ENCODE data around the gene MAGEA8.

DNA sequence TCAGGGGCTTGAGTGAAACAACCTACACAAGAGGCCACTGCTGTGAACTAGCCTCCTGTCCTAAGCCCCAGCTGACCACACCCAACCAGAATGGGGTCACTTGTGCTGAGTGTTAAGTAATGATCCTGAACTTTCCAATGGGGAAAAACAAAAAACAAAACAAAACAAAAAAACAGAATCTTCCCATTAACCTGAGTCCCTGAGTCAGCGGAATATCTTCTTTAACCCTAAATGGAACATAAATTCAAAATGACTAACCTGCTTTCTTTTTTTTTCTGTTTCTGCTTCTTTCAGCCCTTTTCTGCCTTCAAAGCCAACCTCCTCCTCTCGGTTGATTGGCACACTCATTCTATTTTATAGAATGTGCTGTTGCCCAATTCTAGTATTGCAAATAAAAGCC, 31.2 kb upstream of the MAGEA8 start:
- TF ChIP-seq NR3C1 (CRISPR knock-in tag; IDR thresholded peaks at IDR 0.05), result no peak
- TF ChIP-seq GABPA (tag; conservative IDR thresholded peaks at IDR 0.05; ENCODE audit: low read depth), result no peak
- TF ChIP-seq, protein P1, sequence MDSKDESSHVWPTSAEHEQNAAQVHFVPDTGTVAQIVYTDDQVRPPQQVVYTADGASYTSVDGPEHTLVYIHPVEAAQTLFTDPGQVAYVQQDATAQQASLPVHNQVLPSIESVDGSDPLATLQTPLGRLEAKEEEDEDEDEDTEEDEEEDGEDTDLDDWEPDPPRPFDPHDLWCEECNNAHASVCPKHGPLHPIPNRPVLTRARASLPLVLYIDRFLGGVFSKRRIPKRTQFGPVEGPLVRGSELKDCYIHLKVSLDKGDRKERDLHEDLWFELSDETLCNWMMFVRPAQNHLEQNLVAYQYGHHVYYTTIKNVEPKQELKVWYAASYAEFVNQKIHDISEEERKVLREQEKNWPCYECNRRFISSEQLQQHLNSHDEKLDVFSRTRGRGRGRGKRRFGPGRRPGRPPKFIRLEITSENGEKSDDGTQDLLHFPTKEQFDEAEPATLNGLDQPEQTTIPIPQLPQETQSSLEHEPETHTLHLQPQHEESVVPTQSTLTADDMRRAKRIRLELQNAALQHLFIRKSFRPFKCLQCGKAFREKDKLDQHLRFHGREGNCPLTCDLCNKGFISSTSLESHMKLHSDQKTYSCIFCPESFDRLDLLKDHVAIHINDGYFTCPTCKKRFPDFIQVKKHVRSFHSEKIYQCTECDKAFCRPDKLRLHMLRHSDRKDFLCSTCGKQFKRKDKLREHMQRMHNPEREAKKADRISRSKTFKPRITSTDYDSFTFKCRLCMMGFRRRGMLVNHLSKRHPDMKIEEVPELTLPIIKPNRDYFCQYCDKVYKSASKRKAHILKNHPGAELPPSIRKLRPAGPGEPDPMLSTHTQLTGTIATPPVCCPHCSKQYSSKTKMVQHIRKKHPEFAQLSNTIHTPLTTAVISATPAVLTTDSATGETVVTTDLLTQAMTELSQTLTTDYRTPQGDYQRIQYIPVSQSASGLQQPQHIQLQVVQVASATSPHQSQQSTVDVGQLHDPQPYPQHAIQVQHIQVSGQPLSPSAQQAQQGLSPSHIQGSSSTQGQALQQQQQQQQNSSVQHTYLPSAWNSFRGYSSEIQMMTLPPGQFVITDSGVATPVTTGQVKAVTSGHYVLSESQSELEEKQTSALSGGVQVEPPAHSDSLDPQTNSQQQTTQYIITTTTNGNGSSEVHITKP (IDR thresholded peaks at IDR 0.05; ENCODE audit: partially characterized antibody), result no peak
- TF ChIP-seq EP300 (IDR thresholded peaks at IDR 0.05; ENCODE audit: low read length), result no peak
- TF ChIP-seq TBP (optimal IDR thresholded peaks at IDR 0.05; ENCODE audit: low read depth, low read length), result no peak
- no peak for TF ChIP-seq ZSCAN29 (IDR thresholded peaks at IDR 0.05)
- TF ChIP-seq ZFX (CRISPR knock-in tag; IDR thresholded peaks at IDR 0.05), result no peak
- TF ChIP-seq EZH2 (IDR thresholded peaks at IDR 0.05; ENCODE audit: borderline replicate concordance, low read depth, low read length), result no peak

Data from K562 (cell line).